GM12892 (cell line): ENCODE results near the gene ZNF582.

Source experiments
- POLR2A ChIP-seq: IDR thresholded peaks from 2 replicates; pipeline ENCODE4 v1.6.1; 2011; ENCODE audit warnings: low read depth, low read length, control low read depth
- POLR2AphosphoS5 ChIP-seq: IDR thresholded peaks from 2 replicates; pipeline ENCODE4 v1.6.1; 2011; ENCODE audit warnings: low read depth, low read length, control low read depth

- TF ChIP-seq POLR2AphosphoS5 = no peak
- TF ChIP-seq POLR2A = no peak
Observed at GRCh38 chr19:56348289-56348877, 45.0 kb downstream of the ZNF582 start.
